HG03442 (cell line): Measurements from ENCODE around the gene CCDC33.

Experiments used
- ATAC-seq: cut with Tn5 transposase; IDR thresholded peaks from one replicate; pipeline ENCODE4 v1.9.1; 2021; ENCODE audit warnings: mild to moderate bottlenecking, moderate library complexity; ENCODE audit not compliant: unreplicated experiment

The CCDC33 gene

DNA sequence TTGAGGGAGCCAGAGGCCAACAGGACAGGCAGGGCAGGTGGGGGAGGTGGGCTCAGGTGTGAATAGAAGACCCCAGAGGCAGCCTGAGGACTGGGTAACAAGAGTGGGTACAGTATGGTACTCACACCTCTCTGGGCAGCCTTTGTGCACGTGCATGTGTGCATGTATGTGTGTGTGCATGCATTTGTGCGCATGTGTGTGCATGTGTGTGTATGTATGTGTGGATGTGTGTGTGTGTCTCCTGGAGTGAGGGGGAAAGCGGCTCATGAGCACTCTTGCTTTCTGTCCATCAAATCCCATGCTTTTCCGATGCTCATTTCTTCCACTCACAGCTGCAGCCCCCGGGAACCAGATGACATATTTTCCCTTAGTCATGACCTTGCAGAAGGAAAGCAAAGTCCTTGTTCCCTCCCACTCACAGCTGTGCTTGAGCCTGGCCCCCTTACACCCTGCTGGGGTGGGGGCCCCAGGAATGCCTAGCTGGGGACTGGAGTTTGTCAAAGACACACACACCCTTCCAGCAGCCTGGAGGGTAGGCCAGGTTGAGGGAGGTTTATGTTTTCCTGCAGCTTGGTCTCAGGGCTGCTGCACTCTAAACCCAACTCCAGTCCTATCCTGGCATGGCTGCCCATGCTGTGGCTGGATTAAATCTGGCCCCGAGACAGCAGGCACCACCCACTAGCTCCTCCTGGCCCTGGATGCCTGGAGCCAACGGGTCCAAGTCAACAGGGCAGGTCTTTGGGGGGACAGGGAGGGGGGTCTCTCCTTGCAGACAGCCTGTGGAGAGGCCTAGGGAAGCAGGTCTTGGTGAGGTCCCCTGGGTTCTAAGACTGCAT lies 22.5 kb downstream of the CCDC33 start:
- no peak for ATAC-seq

DNA sequence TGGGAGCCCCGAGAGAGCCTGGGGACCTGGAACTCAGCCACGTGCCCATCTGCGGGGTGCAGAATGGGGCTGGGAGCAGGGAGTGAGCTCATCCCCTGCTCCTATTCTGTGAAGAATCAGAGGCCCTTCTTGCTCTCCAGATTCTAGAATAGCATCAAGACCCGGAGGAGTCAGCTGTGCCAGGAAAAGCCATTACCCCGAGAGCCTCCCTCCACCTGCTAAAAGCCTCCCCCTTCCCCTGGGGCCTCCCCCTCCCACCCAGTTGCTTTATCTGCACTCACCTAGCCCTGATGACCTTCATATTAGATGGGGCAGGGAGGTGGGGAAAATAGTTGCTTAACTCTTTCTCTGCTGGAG lies 23.1 kb downstream of the CCDC33 start:
- ATAC-seq, result no peak

DNA sequence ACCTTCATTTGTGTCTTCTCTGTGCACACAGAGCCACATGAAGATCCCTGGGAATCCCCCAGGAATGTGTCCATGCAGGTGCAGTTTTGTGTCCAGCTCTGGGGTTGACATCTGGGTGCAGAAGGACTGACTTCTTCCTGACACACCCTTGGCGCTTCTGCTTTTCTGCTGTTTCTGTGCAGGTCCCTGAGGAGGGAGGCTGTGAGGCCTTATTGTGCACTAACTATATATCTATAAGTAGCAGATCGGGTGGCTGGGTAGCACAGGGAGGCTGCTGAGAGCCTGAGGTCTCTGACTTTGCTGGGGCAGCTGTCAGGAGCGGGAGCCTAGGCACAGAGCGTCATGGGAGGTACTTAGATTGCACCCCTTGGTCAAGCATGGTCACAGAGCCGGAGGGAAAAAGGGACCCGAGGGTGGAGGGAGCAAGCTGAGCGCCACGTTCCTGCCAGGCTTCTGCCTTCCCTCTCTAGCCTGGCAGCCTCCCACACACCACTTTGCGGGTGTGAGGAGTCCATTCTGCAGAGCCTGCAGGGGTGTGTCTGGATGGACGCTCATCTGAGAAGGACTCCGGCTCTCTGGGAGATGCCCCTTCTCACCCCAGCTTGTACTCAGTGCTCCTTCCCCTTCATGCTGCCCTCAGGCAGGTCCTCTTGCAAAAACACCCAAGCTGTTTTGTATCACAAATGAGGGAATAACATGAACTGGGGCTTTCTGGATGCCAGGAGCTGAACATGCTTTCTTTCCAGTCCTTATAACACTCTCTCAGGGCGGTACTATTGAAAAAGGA lies 23.9 kb downstream of the CCDC33 start:
- ATAC-seq, result no peak

DNA sequence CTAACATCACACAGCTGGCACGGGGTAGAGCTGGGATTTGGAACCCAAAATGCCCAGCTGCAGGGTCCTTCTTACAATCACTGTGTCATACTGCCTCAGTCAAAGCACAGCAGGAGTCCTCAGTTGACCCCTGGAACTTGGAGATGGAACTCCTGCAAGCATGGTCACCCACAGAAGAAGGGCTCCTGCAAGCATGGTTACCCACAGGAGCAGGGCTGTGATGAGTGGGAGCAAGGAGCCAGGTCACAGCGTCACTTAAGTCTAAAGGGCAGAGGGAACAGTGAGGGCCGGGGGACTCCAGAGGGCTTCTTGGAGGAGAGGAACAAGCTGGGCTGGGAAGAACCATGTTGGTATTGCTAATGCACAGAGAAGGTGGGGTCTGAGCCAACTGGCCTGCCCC lies 24.9 kb downstream of the CCDC33 start:
- no peak for ATAC-seq

DNA sequence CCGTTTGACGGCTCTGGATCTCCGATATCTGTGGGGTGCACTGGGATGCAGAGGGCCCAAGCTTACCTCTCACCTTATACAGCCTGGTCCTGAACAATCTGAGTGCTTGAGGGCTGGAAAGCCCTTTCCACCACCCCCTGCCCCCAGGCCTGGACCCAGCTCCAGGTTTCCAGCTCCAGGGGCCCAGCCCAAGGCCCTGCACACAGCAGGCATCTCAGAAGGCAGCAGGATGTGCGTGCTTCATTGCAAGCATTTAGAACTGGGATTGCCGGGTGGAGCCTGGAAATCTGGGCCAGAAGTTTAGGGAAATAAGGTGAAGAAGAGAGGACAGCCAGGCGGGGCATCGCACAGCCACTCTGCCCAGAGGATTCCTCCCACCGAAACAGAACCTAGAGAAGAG lies 25.6 kb downstream of the CCDC33 start:
- ATAC-seq, result no peak

DNA sequence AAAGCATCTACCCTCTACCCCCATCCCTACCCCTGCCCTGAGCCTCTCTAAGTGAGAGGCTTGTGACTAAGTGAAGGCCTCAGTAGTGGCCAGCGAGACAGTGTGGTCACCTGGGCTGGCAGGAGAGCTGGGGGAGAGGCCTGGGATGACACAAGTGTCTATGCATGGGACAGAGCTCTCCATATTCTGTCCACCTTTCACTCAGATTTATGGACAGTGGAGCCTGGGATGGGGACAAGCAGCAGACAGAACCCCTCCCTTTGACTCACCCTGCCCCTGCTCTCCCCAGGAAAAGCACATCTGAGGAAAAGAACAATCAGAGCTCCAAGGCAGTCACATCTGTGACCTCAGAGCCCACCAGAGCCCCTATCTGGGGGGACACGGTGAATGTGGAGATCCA lies 26.0 kb downstream of the CCDC33 start:
- ATAC-seq, result no peak

DNA sequence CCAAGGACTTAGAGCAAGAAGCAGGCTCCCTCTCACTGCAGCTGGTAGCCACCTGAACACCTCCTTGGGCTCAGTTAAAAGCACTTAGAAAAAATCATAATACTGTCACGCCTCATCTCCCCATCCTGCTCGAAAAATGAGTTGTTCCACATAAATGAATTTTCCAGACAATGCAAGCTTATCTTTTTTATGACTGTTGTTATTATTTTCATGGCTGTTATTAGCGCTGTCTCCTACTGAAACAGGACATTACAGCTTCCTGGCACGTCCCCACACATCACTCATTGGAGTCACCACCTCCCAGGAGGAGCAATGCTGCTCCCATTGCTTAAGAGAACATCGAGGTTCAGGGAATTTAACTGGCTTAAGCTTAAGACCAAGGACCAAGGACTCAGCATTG lies 26.5 kb downstream of the CCDC33 start:
- no peak for ATAC-seq

DNA sequence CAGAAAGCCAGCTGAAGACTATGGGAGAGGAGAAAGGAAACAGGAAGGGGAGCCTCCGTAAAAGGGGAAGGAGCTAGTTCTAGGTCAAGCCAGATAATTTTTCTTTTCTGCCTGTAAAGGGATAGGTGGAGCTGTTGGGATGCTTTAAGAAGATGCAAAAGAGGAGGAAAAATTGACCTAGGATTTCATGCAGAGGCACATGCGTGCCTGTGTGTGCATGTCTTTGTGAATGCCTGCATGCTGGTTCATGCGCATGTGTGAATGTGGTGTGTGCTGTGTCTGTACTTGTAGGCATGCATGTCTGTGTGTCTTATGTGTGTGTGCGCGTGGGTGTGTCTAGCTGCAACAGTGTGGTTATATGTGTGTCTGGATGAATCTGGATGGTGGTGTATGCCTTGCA lies 27.3 kb downstream of the CCDC33 start:
- no peak for ATAC-seq

DNA sequence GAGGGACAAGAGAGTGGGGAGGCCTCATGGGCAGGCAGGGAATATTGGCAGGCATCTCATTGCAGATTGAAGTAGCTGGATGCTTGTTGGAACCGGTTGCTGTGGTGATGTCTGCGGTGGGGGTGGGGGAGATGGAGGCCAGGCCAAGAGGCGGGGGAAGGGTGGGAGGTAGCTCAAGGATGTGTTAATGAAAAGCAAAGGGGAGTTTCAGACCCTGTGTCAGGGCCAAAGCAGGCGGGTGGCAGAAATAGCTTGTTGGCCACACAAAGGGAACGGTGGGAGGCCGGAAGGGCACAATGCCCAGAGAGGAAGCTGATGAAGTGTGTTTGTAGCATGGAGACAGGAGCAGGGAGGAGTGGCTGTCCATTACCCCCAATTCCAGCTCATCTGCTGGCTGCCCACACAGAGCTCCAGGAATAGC lies 28.0 kb downstream of the CCDC33 start:
- no peak for ATAC-seq

DNA sequence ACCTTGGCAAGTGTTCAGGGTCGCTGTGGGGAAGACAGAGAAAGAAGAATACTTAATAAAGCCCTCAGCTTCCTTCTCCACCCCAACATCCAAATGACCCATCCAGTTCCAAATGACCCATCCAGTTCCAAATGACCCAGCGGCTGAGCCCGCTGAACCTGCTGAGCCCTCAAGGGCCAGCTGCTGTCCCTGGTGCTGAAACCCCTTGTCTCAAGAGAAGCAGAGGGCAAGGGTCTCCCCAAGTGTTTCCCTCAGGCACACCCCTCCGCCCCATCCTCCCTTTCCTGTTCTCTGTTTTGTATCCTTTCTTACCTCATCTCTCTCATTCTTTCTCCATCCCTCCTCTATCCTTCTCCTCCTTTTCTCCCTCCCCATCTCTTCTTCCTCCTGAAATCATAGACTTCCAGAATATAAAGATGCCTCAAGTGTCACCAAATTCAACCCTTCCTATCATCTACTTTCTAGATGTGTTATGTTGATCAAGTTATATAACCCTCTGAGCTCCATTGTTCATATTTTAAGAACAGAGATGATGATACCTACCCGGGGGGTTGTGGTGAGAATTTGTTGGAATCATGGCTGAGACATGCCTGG lies 29.0 kb downstream of the CCDC33 start:
- ATAC-seq, result no peak

DNA sequence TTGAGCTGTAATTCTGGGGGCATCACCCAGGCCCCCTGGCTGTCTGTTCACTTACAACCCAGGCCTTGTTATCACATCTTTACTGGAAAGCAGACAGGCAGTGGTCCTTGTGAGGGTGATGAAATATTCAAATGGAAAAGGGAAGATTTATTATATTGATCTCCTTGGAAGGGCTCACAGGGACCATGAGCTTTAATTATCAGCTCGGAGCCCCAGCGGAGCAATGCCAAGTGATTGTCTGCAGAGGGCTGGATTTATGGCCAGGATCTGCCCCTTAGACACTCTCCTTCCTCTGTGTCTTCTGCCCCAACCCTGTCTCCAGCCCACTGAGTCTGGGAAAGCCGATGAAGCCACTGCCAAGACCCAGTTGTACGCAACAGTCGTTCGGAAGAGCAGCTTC lies 31.9 kb downstream of the CCDC33 start:
- ATAC-seq, result no peak

DNA sequence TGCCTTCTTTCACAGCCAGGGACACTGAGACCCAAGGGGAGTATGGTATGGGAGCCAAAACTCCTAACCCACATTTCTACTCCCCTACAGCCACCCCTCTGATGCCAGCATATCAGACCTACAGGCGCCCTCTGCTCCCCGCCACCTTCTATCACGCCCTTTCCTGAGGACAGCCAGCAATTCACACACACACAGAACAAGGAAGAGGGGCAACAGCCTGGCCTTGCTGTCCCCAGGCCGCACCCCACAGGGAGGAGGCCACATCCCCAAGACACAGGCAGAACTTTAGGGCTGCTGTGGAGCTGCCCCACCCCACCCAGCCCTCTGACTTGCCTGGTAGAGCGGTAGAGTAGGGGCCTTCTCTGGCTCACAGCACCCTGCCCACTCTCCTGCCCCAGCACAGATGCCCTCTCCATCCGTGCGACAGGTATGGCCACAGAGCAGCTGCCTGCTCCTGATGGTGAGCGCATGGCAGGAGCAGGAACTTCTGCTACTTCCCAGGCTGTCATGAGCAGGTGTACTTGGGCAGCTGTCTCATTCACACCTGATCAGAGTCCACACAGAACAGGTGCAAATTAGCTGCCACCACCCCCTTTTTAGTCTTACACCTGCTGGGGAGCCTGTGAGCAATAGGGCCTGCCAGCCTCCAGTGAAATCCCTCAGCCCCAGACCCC lies 33.4 kb downstream of the CCDC33 start:
- ATAC-seq, result no peak

DNA sequence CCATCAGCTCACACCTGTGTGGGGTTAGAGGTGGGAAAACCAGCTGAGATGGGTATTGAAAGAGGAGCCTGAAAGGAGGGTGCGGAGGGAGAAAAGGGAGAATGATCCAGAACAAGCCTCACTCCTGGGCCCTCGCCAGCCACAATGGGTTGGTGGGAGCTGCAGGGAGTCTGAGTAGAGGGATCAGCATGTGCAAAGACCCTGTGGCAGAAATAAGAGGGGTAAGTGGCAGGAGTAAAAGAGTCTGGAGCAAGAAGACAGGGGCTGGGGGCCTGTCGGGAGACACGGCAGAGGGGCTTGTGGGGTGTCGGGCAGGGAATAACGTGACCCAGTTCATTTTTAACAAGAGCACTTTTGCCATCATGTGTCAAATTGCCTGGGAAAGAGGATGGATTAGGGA lies 34.0 kb downstream of the CCDC33 start:
- ATAC-seq, result no peak

DNA sequence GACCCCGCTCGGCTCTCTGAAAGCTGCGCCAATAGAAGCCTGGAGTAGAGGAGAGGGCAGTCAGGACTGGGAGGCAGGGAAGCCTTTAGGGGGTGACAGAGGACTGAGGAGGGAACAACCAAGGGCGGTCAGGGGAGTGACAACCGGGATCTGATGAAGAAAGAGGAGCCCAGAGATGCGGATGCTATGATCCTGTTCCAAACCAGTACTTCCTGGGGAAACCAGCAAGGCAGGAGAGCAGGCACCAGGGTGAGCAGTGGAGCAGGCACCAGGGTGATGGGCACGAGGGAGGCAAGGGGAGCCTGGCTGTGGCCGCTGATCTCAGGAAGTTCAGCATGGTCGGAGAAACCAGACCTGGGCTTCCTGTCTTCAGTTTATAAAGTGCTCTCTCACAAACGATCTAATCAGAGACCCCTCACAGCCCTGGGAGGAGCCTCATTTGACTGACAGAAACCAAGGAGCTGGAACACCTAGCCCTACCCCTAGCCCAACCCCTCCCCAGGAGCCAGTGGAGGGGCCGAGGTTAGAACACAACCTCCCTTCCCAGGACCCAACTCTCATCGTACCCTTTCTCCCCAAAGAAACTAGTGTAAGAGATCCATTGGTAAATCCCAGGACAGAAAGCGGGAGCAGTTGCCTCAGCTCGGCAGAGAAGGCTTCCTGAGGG lies 34.9 kb downstream of the CCDC33 start:
- no peak for ATAC-seq

DNA sequence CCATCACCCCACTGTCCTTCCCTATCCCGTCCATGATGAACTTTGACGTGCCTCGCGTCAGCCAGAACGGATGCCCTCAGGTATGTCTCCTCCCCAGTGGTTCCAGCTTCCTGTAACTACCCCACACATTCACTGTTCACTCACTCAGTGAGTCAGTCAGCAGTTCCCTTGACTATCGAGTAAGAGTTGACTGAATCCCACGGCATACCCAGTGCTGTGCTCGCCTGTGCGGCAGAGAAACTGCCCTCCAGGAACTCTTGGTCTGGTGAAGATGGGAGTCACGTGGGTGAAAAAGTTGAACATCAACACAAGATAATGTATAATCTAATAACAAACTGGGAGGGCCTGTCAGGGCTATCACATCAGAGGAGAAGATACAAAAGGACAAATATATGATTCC lies 36.7 kb downstream of the CCDC33 start:
- ATAC-seq, result no peak

DNA sequence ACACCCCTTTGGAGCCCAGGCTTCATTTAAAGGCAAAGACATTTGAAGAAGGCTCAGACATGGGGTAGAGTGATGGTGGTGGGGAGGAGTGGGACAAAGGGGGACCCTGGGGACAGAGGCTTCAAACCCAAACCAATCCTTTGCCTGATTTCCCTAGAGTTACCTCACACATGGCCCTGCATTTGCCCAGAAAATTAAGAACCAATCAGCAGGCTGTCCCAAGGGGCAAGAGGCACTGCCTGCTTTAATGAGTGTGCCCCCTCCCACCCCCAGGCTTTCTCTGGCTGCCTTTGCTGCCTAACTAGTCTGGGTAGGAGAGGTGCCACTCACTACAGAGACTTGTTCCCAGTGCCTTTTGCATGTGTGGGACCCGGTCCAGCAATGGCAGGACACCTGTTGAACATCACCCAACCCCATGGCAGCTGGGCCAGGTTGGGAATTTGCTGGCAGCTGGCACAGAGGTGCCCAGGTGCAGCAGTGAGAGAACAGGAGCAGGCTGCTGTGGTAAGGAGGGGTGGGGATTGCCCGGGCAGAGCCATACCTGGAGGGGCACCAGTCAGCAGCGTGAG lies 38.4 kb downstream of the CCDC33 start:
- no peak for ATAC-seq

DNA sequence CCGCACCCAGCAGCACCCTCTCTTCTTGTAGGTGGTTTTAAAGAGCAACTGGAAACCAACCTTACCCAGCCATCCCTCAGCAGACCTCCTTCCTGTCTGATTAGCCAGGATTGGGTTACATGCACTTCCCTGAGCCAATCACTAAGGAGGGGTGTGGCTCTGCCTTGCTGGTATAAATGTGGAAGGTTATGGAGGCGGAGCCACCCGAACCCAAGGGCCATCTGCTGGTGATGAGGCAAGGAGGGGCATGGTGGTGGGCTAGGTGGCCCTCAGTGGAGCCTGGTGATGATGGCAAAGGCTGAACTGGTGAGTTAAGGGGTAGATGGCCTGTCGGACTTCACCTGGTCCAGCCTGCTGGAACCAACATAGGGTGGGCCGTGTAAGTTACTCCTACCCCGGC lies 39.8 kb downstream of the CCDC33 start:
- no peak for ATAC-seq

DNA sequence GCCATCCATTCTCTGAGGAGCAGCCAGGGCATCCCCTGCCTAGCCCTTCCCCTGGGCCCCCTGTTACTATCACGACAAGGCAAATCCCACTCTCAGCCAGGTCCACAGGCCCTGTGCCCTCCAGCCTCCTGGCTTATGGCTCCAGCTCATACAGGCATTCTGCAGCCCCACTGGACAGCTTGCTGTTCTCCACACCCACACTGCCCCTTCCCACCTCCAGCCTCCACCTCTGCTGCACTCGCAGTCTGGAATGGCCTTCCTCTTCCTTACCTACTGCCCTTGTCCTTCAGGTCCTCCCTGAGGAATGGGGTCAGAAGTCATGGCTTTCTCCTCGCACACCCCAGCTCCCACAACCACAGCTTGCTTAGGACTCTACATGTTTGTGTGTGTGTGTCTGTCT lies 40.4 kb downstream of the CCDC33 start:
- no peak for ATAC-seq

DNA sequence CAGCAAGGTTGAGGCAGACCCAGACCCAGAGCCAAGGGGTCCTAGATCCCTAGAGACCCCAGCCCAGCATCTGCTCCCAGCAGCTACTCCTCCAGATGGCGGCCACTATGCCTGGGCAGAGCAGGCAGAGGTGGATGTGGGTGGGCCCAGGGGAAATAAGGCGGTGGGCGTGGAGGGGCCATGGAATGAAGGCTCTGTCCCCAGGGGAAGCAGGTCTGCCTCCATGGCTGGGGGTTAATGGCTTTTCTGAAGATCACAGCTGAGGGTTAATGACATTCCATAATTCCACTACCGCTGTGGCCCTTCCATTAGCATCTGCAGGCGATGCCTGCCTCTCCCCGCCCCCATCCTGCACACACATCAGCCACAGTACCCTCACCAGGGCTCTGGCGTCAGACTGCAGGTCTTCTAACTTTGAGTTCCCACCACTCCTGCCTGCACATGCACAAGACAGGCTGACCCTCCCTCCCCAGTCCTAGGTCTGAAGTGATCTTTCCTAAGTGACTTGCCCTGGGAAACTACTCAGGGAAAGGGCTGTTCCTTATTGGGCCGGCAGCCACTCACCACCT lies 41.2 kb downstream of the CCDC33 start:
- no peak for ATAC-seq

DNA sequence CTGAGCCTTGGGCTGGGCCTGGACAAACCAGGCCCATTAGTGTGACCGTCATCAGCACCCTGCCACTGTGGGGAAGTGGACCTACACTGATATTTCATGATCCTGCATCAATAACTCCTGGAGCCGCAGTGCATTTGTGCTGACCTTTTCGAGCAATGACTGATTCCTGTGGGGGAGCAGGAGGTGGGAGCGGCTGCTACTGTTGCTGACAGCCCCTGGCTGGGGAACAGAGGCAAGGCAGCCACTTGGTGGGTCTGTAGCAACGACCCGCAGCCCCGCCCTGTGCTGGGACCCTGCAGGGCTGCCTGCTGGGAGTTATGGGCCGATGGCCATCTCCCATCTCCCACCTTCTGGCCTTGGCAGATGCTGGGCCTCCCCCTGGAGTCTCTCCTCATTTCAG lies 42.1 kb downstream of the CCDC33 start:
- no peak for ATAC-seq
